SIG-M5 treated with dmso at 0.1 percent for 504 hours (cell line): ENCODE measurements around the gene CHST7.

ENCODE experiments used
- DNase-seq: peaks from one replicate; lab custom pipeline; 2025; ENCODE audit not compliant: unreplicated experiment; lab: John Stamatoyannopoulos, UW

Gene CHST7

DNA sequence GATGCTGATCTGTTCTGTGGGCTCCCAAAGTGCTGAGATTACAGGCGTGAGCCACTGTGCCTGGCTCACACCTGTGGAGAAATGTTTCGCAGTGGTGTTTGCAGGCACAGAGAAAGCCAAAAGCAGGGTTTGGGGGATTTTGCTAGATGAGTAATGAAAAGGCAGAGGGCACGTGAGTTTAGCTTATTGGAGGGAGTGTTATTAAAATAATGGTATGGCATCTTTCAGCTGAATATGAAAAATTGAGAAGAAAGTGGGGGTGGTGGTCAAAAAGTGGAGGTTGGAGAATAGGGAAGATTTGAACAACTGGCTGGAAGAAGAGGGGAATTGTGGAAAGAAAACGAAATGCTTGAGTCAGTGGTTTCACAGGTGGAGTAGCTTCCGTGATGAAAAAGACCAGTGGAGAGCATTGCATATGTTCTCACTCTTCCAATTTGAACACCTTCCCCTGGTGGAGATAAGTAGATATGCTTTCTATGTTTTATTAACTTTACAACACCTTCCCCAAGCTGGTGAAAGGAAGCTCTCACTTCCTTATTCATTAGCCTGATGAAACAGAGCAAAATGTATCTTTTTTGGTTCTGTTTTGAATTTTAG is 1.1 kb upstream of the CHST7 start:
- peak; percentile 54 for DNase-seq

DNA sequence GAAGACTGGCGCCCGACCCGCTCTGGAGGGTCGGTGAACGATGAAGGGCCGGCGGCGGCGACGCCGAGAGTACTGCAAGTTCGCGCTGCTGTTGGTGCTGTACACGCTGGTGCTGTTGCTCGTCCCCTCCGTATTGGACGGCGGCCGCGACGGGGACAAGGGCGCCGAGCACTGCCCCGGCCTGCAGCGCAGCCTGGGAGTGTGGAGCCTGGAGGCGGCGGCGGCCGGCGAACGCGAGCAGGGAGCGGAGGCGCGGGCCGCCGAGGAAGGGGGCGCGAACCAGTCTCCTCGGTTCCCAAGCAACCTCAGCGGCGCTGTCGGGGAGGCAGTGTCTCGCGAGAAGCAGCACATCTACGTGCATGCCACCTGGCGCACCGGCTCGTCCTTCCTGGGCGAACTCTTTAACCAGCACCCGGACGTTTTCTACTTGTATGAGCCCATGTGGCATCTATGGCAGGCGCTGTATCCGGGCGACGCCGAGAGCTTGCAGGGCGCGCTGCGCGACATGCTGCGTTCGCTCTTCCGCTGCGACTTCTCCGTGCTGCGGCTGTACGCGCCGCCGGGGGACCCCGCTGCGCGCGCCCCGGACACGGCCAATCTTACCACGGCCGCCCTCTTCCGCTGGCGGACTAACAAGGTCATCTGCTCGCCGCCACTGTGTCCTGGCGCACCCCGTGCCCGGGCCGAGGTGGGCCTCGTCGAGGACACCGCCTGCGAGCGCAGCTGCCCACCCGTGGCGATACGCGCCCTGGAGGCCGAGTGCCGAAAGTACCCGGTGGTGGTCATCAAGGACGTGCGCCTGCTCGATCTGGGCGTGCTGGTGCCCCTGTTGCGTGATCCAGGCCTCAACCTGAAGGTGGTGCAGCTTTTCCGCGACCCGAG is 568 bp downstream of the CHST7 start:
- DNase-seq, result no peak

DNA sequence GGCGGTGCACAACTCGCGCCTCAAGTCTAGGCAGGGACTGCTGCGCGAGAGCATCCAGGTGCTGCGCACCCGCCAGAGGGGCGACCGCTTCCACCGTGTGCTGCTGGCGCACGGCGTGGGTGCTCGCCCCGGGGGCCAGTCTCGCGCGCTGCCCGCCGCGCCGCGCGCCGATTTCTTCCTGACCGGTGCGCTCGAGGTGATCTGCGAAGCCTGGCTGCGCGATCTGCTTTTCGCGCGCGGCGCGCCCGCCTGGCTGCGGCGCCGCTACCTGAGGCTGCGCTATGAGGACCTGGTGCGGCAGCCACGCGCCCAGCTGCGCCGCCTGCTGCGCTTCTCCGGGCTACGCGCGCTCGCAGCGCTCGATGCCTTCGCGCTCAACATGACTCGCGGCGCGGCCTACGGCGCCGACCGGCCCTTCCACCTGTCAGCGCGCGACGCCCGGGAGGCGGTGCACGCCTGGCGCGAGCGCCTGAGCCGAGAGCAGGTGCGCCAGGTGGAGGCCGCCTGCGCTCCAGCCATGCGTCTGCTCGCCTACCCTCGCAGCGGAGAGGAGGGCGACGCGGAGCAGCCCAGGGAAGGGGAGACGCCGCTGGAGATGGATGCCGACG is 1.3 kb downstream of the CHST7 start:
- no peak for DNase-seq

DNA sequence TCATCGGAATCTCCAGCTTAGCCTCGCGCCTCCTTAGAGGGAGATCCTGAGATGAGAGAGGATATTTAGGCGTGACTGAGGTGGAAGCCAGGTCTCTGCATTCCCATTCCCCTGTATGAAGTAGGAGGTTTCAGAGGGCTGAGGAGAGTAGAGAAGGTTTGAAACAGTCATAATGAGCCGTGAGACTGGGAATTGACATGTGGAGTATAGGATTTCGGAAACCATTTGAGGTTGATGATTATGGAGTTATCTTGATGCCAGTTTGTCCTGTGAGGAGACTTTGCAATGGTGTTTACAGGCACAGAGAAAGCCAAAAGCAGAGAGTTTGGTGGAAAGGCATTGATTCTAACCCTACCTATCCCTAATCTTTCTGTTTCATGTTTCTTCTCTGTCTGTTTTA is 2.0 kb downstream of the CHST7 start:
- DNase-seq, result no peak

DNA sequence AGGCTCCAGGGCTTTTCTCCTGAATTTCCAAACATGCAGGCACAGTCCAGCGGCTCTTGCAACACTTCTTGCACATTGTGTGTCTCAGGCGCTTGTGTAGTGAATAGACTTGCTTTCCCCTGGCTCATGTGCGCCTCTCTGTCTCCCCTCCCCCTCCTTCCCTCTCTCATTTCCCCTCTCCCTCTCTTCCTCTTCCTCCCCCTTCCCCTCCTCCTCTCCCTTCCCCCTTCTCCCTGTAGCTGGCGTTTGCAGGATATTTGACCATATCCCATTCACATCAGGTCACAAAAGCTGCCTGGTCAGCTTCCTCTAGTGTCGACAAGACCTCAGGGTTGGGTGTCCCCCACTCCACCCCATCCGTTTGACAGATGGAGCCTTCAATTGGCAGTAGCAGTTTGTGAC is 2.4 kb downstream of the CHST7 start:
- DNase-seq, result no peak

DNA sequence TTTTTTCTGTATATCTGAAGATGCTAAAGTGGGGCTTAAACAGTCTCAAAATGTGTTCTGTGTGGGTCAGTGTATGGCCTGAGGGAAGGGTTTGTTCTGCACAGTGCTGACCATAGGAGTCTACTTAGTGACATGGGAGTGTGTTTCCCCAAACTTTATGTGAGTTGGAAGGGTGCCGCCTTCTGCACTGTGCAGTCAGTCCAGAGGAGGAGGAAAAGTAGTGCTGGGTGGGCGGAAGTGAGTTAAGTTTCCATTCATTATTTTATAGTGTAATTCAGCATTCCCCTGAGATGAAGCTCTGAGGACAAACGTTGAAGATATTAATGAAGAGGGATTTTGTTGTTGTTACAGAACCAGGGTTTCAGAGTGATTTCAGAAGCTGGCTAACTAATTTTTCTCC is 2.9 kb downstream of the CHST7 start:
- DNase-seq, result no peak

DNA sequence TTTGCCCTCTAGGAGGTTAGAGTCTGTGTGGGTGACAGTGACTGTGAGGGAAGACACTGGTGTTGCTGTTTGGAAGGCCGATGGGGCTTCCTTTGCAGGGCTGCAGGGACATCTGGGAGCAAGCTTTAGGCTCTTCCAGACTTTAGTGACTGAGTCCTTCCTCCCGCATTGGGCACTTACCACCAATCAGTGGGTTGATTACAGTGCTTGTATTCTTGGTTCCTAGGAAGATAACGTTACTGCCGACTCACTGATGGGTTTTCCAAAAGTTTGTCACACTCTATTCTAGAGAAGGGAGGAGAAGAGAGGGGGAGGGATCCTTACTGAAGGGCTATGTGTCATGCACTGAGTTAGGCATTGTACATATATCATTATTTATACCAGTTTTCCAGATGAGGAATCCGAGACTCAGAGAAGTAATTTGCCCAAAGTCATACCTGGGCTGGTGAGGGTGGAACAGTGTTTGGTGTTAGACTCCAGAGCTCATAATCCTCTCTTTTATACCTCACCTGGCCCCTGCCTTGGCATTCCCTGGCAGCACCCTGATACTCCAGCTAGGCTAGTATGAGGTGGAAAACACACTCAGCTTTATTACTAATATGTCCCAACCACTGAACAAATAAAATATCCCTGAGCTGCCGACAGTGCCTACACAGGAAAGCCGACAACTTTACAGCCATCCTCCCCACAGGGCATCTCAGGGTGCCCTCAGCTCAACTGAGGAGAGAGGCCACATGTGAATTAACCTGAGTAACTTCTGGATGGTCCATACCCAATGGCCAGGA is 3.8 kb downstream of the CHST7 start:
- no peak for DNase-seq

DNA sequence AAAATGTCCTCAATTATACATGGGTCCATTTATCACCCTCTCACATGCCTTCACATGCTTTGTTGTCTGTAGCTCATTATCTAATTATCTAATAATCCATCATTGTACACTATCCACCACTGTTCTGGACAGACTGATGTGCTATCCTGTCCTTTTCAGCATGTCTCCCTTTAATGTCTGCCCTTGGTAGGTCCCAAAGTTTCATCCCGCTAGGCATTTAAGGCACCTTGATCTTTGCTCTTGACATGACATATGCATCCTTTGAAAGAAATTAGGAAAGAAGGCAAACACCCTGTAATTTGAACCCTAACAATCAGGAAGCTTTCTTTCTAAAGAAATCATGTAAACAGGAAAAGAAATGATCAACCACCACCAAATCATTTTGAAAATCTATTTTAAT is 5.7 kb downstream of the CHST7 start:
- DNase-seq, result no peak

DNA sequence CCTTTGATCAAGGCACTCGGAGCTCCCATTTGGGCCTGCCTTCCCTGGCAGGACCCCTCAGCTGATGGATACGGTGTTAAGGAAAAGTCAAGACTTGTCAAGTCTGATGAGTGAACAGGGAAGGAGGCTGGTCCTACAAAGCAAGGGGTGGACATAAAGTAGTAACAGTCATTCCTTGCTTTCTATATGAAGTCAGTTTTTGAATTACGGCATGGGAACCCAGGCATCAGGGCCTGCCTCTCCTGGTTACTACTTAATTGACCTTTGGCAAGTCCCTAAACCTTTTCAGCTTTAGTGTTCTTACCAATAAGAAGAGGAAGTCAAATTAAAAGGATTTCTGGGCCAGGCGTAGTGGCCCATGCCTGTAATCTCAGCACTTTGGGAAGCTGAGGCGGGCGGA is 7.0 kb downstream of the CHST7 start:
- no peak for DNase-seq

DNA sequence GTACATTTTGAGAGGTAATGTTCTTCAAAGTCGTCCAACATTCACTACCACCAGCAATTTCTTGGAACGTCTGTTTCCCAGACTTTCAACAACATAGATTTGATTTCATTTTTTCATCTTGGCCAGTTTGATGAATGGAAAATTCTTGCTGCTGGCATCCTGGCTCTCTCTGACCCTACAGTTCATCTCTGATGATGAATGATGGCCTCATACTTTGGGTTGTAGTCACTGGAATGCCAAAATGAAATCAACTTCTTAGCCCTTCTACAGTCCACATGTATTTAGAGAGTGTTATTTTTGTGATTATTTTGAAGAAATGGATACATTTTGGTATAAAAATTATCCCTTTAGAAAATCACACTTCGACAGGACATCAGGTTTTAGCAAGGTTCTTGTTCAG is 8.8 kb downstream of the CHST7 start:
- no peak for DNase-seq

DNA sequence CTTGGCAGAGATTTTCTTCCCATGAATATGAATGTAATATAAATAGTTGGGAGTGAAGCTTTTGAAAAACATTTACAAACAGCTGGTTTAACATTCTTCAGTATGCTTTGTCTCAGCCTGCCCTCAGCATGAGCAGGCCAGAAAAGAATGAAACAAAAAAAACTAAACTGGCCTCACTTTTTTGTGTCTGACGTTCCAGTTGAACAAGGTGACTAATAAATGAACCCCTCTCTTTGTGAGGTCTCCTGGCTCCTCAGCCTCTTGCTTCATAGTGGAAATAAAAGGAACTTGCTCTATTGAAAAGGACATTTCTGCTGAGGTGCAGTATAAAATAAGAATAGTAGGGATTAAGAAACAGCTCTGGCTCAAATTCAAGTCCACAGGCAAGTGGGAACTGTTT is 9.4 kb downstream of the CHST7 start:
- DNase-seq, result no peak

DNA sequence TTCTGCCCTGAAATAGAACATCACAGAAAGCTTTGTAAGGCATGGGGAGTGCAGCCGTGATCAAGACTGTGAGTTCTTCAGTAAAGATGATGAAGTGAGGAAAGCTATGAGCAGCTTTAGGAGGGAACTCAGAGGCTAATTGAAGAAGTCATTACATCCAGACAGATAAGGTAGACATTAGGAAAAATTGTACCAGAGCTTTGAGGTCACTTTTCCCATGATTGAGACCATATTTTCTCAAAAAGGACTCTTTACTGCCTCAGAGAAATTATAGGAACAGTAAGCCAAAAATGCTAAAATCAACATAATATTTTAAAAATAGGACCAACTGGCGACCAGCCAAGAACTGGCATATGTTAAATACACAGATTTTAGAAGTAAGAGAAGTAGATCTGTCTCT is 11.2 kb downstream of the CHST7 start:
- no peak for DNase-seq

DNA sequence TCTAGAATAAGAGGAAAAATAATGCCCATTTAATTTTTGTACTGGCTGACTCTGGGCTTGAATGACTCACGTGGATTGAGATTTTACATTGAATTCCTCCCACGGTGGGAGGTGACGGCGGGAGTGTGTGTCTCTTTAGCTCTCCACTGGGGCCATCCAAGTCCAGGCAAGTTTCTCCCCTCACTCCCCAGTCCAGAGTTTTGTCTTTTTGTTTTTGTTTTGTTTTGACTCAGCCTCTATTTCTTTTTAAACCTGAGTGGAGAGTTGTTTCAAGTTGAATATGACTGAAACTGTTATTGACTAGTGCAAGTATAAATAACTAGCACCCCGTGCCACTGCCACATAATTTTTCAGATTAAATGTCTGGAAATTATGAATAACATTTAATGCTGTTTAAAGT is 13.6 kb downstream of the CHST7 start:
- DNase-seq, result no peak

DNA sequence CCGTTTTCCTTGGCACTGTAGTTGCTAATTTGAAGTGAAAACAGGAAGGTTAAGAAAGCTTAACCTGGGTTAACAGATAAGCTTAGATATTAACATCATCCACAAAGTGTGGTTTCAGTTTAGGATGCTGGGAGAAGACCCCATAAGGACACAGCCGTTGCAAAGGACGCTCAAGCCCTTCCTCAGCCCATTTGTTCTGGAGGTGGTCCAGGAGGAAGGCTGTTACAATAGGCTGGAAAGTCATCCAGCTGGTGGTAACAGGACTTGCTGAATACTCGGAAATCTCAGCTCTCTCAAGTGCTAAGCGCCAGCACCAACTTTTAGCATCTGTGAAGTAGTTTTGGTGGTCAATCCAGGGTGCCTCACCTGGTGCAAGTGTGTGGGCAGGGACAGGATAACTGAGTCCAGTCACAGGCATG is 14.2 kb downstream of the CHST7 start:
- no peak for DNase-seq

DNA sequence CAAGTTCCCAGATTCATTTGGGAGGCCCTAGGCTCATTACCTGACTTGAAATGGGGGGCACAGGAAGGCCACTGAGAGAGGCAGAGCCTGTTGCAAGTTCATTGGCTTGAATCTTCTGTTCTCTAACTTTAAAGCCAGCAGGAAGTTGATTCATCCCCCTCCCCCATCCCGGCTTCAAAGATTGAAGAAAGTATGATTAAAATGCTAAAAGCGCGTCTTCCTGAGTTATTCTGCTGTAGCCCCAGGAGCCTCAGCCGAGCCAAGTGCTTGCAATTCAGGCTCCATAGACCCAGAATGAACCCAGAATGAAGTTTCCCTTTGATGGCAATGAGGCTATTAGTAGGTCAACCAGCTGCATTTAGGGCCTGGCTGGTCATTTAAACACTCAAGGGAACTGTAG is 14.7 kb downstream of the CHST7 start:
- DNase-seq, result no peak

DNA sequence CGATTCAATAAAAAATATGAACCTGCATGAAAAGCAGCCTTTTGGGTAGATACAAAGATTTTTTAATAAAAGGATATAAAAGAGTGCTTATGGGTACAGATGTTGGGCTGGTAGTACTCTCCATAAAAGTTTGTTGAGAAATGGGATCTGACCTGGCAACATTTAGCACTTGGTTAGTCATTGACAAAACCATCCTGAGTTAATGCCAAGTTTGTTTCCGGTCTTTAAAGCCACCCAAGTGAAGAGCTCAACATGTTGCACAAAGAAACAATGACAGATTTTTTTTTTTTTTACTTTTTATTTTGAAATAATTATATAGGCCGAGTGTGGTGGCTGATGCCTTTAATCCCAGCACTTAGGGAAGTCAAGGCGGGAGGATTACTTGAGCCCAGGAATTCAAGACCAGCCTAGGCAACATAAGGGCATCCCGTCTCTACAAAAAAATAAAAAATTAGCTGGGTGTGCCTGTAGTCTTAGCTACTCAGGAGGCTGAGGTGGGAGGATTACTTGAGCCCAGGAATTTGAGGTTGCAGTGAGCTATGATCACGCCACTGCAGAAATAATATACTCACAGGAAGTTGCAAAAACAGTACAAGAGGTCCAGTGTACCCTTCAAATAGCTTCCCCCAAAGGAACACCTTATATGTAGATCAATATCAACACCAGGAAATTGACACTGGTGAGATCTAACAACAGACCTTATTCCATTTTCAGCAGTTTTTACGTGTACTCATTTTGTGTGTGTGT is 16.6 kb downstream of the CHST7 start:
- DNase-seq, result no peak

DNA sequence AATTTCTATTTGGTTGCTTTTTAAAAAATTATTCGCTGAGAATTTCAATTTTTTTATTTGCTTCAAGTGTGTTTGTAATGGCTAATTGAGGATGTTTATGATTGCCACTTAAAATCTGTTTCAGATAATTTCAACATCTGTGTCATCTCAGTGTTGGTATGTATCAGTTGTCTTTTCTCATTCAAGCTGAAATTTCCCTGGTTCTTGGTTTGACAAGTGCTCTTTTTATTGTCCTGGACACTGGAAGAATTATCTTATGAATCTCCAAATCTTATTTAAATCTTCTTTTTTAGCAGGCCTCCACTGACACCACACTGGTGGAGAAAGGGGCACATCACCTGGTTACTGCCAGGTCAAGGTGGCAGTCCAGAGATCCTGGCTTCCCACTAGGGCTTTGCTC is 21.5 kb downstream of the CHST7 start:
- no peak for DNase-seq

DNA sequence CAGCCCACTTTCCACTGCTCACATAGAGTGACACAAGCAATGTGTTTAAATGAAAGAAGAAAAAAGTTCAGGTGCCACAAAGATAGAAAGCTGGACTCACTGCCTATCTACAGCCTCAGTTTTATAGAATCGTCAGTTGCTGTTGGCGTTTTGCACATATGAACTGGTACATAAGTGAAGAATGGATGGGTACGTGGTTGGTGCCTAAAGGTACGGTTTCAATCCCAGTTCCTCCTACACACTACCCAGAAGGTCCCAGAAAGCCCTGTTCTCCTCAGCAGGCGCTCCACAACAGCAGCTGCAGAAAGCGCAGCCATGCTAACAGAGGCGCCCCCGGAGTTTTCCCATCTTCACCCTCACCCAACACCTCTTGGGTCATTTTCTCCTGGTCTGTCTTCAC is 23.6 kb downstream of the CHST7 start:
- no peak for DNase-seq

DNA sequence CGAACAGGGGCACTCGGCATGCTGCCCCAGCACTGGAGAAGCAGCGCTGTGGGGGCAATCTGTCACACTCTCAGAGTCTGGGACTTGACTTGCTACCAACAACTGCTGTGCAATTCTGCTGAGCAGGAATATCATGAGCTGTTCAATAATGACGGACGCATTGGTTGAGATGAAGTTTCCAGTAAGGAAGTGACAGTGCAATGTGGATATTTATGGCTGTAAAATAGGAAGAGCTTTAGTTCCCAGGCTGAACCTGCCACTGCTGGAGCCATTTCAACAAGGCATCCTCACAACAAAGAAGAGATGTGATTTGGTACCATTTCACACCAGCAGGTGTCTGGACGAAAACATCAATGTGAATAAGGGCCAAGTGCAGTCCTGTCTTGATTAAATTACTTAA is 24.2 kb downstream of the CHST7 start:
- no peak for DNase-seq

DNA sequence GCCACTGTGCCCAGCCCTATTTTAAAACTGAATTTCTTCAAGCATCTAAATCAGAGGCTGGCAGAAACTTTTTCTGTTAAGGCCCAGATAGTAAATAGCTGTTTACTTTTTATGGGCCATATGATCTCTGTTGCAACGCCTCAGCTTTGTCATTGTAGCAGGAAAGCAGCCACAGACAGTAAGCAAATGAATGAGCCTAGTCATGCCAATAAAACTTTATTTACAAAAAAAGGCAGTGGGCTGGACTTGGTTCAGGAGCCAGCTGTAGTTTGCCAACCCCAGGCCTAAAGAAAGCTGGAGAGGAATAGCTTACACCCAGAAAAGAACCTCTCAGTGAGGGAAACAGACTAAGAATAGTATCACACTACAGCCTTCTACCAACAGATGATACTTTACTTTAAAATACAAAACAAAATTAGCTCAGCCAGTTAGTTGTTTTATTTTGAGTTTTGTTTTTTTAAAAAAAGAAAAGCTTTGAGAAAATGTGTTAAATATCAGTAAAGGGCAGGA is 25.5 kb downstream of the CHST7 start:
- no peak for DNase-seq

DNA sequence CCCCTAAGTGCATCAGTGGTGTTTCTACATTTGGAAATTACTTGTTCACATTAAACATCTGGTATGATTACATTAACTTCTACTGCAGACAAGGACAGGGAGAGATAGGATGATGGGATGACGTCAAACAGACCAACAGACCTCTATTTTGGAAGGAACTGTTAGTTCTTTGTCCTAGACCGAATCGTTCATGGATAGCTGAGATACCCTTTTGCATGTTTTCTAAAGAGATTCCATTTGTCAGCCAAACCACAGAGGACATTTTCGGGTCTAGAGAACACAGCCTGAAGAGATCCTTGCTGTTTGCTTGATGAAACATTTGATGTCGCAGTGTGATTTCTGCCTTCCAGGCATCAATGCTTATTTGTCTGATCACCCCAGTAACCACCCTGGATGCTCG is 27.7 kb downstream of the CHST7 start:
- DNase-seq, result no peak
